Activated B cell treated with CpG ODN at 0.5 μM for 24 hours (primary cell): ENCODE measurements around the gene SMAP1. TPM values are rescaled to one million over a fixed set of nuclear protein-coding genes. Genes with fewer than 3 reads are reported as not detected.

Source experiments
- ATAC-seq: fragments of 200-7000 bp; cut with Tn5 transposase; one replicate; pipeline ENCODE4 v1.10.0; 2021; ENCODE audit warnings: low read depth, mild to moderate bottlenecking, moderate library complexity
- CTCF ChIA-PET: fragments of 350-600 bp; sonication (Branson Sonifier 250); formaldehyde crosslinking; loops from one replicate; lab custom pipeline; 2021; ENCODE audit warnings: antibody characterized with exemption; lab: Charles Lee
- POLR2A ChIA-PET: fragments of 350-600 bp; sonication (Branson Sonifier 250); formaldehyde crosslinking; loops from one replicate; lab custom pipeline; 2021; ENCODE audit warnings: antibody characterized with exemption; lab: Charles Lee
- DNase-seq: peaks from one replicate; pipeline ENCODE4 v3.0.0; 2022
- H3K27ac Mint-ChIP-seq: one replicate; pipeline ENCODE4 v1.8.0; 2020; ENCODE audit warnings: mixed read lengths
- H3K27me3 Mint-ChIP-seq: one replicate; pipeline ENCODE4 v1.8.0; 2021; ENCODE audit warnings: mixed read lengths
- H3K36me3 Mint-ChIP-seq: one replicate; pipeline ENCODE4 v1.8.0; 2021; ENCODE audit warnings: low read depth, mixed read lengths
- H3K4me1 Mint-ChIP-seq: one replicate; pipeline ENCODE4 v1.8.0; 2021; ENCODE audit warnings: mixed read lengths
- H3K4me3 Mint-ChIP-seq: one replicate; pipeline ENCODE4 v1.8.0; 2020; ENCODE audit warnings: mild to moderate bottlenecking, mixed read lengths
- H3K9me3 Mint-ChIP-seq: one replicate; pipeline ENCODE4 v1.8.0; 2020; ENCODE audit warnings: mixed read lengths
- intact Hi-C: fragments of 100-400 bp; cut with micrococcal nuclease; formaldehyde crosslinking; loops from one replicate; pipeline ENCODE4 v1.15.1; 2024
- total RNA-seq: library from RNA; stranded (reverse); gene quantifications from 2 replicates; pipeline ENCODE4 v1.2.3, GENCODE V29; 2022
- TF ChIP-seq, protein P1 (sequence below): fragments of 200-600 bp; IDR thresholded peaks from one replicate; pipeline ENCODE4 v1.8.0; 2022; ENCODE audit warnings: antibody characterized with exemption, mild to moderate bottlenecking

SMAP1 gene
- total RNA-seq, 1 donor from 2014 or later: 21.6 TPM

DNA sequence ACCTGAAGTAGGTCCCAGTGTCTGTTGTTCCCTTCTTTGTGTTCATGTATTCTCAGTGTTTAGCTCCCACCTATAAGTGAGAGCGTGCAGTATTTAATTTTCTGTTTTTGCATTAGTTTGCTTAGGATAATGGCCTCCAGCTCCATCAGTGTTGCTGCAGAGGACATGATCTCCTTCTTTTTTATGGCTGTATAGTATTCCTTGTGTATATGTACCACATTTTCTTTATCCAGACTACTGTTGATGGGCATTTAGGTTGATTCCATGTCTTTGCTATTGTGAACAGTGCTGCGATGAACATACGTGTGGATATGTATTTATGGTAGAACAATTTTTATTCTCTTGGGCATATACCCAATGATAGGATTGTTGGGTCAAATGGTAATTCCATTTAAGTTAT lies 163.7 kb downstream of the SMAP1 start:
- POLR2A ChIA-PET: no interaction called here
- ATAC-seq: no peak
- TF ChIP-seq, protein P1, sequence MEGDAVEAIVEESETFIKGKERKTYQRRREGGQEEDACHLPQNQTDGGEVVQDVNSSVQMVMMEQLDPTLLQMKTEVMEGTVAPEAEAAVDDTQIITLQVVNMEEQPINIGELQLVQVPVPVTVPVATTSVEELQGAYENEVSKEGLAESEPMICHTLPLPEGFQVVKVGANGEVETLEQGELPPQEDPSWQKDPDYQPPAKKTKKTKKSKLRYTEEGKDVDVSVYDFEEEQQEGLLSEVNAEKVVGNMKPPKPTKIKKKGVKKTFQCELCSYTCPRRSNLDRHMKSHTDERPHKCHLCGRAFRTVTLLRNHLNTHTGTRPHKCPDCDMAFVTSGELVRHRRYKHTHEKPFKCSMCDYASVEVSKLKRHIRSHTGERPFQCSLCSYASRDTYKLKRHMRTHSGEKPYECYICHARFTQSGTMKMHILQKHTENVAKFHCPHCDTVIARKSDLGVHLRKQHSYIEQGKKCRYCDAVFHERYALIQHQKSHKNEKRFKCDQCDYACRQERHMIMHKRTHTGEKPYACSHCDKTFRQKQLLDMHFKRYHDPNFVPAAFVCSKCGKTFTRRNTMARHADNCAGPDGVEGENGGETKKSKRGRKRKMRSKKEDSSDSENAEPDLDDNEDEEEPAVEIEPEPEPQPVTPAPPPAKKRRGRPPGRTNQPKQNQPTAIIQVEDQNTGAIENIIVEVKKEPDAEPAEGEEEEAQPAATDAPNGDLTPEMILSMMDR: no peak
- no peak overlapping the region for H3K27ac Mint-ChIP-seq
- H3K4me1 Mint-ChIP-seq: no peaks in the 10 kb centered on the region
- no peak for DNase-seq
- H3K9me3 Mint-ChIP-seq: peaks cover 5% of the 10 kb centered on the region
- H3K36me3 Mint-ChIP-seq: peaks cover 5% of the 10 kb centered on the region
- CTCF ChIA-PET: no interaction called here
- no peaks in the 10 kb centered on the region for H3K27me3 Mint-ChIP-seq
- no peak overlapping the region for H3K4me3 Mint-ChIP-seq
- intact Hi-C loops: no loop called here

GRCh38 chr6:70834520-70834919 lies 166.8 kb downstream of the SMAP1 start:
- no peak overlapping the region for H3K4me3 Mint-ChIP-seq
- intact Hi-C loops: no loop called here
- TF ChIP-seq, protein P1: no peak
- H3K36me3 Mint-ChIP-seq: peaks cover 18% of the 10 kb centered on the region
- no peak for DNase-seq
- no peak overlapping the region for H3K27ac Mint-ChIP-seq
- no peaks in the 10 kb centered on the region for H3K4me1 Mint-ChIP-seq
- no peak for ATAC-seq
- CTCF ChIA-PET: no interaction called here
- POLR2A ChIA-PET: no interaction called here
- no peaks in the 10 kb centered on the region for H3K27me3 Mint-ChIP-seq
- peaks cover 5% of the 10 kb centered on the region for H3K9me3 Mint-ChIP-seq

GRCh38 chr6:70838907-70839285 lies 171.2 kb downstream of the SMAP1 start:
- H3K4me1 Mint-ChIP-seq: no peaks in the 10 kb centered on the region
- no peak overlapping the region for H3K27ac Mint-ChIP-seq
- no peaks in the 10 kb centered on the region for H3K27me3 Mint-ChIP-seq
- no peaks in the 10 kb centered on the region for H3K9me3 Mint-ChIP-seq
- ChIA-PET CTCF (no interaction called here), POLR2A (no interaction called here)
- H3K4me3 Mint-ChIP-seq: no peak overlapping the region
- TF ChIP-seq, protein P1: no peak
- ATAC-seq (no peak), DNase-seq (no peak)
- intact Hi-C loops: no loop called here
- peaks cover 22% of the 10 kb centered on the region for H3K36me3 Mint-ChIP-seq

GRCh38 chr6:70839286-70840266 lies 171.9 kb downstream of the SMAP1 start:
- H3K27ac Mint-ChIP-seq: no peak overlapping the region
- peaks cover 22% of the 10 kb centered on the region for H3K36me3 Mint-ChIP-seq
- ChIA-PET CTCF (no interaction called here), POLR2A (no interaction called here)
- no peaks in the 10 kb centered on the region for H3K9me3 Mint-ChIP-seq
- no peaks in the 10 kb centered on the region for H3K27me3 Mint-ChIP-seq
- ATAC-seq (no peak), DNase-seq (no peak)
- intact Hi-C loops: no loop called here
- no peak overlapping the region for H3K4me3 Mint-ChIP-seq
- TF ChIP-seq, protein P1: no peak
- H3K4me1 Mint-ChIP-seq: no peaks in the 10 kb centered on the region

DNA sequence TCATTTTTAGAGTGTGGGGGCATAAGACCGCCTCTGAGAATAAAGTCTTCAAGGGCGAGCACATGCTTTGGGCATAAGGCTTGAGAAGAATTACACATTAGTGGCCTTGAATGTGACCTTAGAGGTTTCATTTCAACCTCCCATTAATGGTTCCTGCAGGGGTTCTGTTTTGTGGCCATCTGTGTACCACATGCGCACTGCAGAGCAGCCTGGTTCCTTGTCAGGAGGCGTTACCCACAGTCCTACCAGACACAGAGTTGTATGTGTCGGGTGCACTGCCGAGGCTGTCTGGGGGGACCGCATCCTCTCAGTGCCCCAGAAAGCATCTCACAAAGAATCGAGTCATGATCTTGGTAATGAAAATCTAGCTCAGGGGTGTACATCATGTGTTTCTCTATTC lies 173.4 kb downstream of the SMAP1 start:
- POLR2A ChIA-PET: no interaction called here
- ATAC-seq: no peak

More for the DNA sequence above, 173.4 kb downstream of the SMAP1 start:
- CTCF ChIA-PET: no interaction called here
- H3K36me3 Mint-ChIP-seq: peaks cover 26% of the 10 kb centered on the region
- no peak overlapping the region for H3K4me3 Mint-ChIP-seq
- intact Hi-C loops: no loop called here
- TF ChIP-seq, protein P1: no peak
- no peaks in the 10 kb centered on the region for H3K4me1 Mint-ChIP-seq
- DNase-seq: no peak
- H3K27me3 Mint-ChIP-seq: no peaks in the 10 kb centered on the region
- H3K9me3 Mint-ChIP-seq: no peaks in the 10 kb centered on the region
- H3K27ac Mint-ChIP-seq: no peak overlapping the region
